ENCODE measurements around the gene LILRB2.
"Not testable (repeated sequence)": the region's sequence is repeated elsewhere in the genome, so short reads cannot be mapped to it uniquely, and the experiment has no call there.

The LILRB2 gene

DNA sequence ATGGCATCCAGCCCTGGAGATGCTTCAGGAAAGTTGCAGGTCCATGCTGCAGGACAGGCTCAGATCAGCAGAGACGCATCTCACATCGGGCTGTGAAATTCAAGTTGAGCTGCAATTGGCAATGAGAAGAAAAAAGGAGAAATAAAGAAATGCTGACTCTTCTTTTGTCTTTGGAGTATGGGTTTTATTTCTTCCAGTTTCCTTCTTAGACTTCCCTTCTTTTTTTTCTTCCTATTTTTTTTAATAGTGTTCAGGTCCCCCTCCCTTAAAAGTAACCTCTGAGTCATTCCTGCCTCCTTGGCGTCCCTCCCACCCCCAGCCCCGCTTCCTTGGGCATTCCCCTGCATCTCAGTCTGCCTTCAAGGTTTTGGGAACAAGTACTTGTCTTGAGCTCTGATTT lies 9.3 kb downstream of the LILRB2 start:
- ATAC-seq: not testable (repeated sequence)

- no peak for ATAC-seq
Measured at GRCh38 chr19:54271106-54271505, 9.8 kb downstream of the LILRB2 start.

DNA sequence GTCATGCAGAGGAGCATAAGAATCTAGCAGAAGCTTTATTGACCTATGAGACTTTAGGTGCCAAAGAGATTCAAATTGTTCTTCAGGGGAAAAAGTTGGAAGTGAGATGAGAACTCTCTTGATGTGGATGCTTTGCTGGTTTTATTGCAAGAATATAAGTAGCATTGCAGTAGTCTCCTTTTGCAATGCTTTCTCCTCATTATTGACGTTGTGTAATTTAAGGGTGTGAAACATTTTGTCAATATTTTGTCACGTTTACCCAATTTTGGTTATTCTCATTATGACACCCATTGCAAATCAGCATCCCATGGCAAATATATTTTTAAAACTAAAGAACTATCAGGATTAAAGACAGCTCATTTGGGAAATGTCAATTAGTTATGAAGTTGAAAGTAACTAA lies 12.0 kb downstream of the LILRB2 start:
- ATAC-seq: no peak

DNA sequence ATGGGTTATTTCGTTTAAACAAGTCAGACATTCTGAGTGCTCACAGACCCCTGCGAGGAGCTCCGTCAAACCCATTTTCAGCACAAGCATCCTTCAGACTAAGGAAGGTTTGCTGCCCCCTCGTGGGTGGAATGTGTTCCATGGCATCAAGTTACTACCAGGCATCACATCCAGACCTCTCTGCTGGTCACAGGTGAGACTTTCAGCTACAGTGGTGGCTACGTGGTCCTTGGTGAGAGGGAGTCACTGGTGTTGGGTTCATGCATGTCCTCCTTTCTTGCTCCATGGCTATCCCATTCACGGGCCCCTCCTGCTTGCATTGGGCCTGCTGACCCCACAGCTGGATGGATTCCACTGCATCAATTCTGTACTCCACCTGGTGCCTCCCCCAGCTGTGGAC lies 14.8 kb downstream of the LILRB2 start:
- ATAC-seq: peak in 1 of 2 donors; percentile 46

GRCh38 chr19:54262470-54262869 lies 18.4 kb downstream of the LILRB2 start:
- no peak for ATAC-seq

DNA sequence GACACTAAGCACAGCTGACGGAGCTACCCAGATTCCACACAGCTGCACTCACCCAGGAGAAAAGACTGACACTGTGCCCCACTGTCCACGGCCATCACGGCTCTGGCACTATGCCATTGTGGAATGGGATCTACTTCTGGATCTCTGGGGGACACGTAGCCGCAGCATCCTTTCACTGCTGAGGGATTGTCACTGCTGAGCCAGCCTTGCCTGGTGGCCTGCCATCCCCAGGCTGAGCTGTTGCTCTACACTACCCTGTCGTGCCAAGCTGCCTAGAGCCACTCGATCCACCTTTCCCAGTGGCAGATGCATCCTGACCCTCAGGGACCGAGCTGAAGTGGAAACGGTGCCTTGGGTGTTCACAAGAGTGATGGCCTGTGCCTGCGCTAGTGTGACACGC lies 18.8 kb downstream of the LILRB2 start:
- ATAC-seq: no peak

DNA sequence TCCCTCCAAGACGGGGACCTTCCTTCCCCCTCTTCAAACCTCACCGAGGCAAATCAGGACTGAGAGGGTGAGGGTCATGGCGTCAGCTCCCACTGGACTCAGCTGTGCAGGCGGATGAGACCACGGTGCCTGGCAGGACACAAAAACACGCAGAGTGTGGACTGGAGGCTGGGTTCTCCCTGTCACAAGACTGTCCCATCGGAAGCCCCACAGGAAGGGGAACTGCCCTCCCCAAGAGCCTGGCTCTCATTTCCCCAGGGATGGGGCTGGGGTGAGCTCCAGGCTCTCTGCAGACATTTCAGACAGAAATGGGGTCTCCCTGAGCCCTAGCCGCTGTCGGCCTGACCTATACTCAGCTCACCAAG lies 23.8 kb downstream of the LILRB2 start, which contains the start of gene LILRB5:
TSS of gene LILRB5 (minus strand) at position 158 of the 365 bp plus-strand sequence. CDS start at position 78, 80 bp downstream.
- no peak for ATAC-seq

DNA sequence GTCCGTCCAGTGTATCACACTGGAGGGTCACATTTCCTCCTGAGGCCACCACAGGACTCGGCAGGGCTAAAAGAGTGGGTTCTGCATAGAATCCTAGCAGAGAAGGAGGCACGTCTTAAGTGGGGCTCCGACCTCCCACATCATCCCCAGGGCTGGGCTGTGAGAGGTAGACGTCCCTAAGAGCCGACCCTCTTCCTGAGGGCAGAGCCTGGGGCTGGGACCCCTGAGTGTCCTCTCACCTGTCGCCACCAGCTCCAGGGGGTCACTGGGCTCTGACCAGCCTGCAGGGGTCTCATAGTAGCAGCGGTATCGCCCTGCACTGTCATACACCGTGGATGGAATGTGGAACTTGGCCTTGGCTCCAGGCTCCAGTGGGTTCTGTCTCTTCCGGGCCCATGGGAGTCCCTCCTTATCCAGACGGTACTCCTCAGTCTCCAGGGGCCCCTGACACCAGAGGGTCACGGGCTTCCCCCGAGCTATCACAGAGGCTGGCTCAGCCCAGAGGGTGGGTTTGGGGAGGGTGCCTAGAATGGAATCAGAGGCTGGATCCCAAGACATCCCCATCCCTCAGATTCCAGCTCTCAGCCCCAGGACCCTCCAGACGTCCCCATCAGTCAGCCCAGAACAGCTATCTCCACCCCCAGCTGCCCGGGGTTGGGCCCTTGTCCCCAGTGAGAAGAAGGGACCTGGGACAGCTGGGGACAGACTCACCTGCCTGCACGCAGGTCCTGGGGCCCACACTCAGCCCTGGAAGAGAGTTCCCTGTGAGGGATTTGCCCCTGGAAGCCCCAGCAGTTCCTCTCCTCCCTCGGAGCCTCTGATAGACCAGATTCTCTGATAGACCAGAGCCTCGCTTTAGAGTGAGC lies 24.4 kb downstream of the LILRB2 start:
- no peak for ATAC-seq

DNA sequence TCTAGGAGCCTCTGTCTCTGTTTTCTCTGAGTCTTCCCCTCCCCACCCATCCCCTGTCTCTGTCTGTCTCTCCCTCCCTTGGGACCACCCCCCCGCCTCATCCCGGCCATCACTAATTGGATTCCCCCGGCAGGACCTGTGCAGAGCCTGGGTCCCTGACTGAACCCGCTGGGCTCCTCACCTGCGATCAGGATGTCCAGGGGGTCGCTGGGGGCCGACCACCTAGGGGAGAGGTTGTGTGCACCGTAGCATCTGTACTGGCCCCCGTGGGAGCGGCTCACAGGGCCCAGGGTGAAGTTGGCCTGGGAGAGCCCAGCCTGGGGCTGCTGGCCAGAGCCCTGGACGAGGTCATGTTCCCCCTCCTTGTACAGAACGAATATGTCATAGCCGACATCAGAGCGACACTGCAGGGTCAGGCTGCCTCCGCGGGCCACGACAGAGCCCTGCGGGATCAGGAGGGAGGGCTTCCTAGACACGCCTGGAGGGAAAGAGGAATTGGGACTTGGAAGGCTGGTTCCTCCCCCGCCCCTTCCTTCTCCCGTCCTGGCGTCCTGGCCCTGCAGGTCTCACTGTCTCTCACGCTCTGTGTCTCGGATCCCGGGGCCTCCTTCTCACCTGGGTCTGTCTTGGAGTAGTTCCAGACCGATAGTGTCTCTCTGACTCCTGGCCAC lies 25.7 kb downstream of the LILRB2 start:
- no peak for ATAC-seq

DNA sequence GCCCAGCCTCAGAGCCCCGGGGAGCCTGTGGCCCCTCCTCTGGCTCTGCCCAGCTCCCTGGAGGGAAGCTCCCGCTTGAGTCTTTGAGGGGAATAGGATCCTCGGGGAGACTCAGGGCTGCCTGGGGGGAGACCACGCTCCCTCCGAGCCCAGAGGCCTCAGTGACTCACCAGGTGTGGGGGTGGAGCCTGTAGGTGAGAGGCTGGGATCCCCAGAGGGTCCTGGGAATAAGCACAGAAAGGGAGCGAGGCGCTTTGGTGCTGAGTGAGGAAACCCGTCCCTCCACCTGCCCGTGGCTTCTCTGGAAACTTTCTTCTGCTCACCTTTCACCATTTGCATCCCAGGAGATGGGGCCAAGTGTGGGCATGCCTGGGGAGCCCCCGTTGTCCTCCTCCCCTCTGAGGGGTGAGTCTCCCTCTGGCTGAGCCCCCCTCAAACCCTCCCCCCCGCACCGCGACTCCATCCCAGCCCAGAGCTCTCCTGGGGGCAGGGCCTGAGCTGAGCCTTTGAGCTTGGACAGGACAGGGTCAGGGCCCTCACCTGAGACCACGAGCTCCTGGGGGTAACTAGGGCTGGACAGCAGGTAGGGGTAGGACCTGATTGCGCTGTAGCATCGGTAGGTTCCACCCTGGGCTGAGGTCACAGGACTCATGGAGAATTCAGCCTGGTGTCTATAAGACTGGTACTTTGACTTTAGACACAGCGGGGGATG lies 26.6 kb downstream of the LILRB2 start:
- ATAC-seq: no peak

DNA sequence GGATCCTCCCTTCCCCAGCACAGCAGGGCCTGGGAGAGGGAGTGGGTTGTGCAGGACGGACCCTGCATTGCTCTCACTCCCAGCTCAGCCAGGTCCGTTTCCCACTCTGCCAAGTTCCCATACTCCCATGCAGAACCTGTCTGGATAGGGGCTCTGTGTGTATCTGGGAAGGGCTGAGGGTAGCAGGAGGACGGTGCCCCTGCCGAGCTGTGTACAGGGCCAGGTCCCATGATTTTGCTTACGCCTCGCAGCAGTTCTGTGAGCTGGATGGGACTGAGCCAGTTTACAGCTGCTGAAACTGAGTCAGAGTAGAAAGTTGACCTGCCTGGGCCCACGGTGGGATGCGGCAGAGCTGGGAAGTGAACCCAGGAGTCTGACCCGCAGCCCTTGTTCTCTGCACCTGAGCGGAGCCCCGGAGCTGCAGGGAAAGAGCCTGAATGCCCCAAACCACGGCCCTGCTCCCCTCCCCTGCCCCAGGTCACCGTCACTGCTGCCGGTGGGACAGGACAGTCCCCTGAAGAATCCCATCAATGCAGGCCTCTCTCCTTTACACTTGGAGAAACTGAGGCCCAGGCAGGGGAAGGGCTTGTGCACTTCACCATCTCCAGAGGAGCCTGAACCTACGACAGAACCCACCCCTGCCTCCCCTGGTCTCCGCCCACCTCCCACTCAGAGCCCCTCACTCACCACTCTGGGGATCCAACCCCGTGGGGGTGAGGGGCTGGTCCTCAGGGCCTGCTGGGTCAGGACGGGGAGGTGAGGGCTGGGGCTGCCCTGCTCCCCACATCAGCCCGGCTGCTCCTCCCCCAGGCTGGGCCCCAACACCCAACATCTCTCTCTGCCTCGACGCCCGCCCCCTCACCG lies 27.3 kb downstream of the LILRB2 start:
- ATAC-seq: no peak

- no peak for ATAC-seq
Measured at GRCh38 chr19:54252845-54253244, 28.1 kb downstream of the LILRB2 start.

GRCh38 chr19:54252243-54252642 lies 28.7 kb downstream of the LILRB2 start:
- ATAC-seq: no peak

DNA sequence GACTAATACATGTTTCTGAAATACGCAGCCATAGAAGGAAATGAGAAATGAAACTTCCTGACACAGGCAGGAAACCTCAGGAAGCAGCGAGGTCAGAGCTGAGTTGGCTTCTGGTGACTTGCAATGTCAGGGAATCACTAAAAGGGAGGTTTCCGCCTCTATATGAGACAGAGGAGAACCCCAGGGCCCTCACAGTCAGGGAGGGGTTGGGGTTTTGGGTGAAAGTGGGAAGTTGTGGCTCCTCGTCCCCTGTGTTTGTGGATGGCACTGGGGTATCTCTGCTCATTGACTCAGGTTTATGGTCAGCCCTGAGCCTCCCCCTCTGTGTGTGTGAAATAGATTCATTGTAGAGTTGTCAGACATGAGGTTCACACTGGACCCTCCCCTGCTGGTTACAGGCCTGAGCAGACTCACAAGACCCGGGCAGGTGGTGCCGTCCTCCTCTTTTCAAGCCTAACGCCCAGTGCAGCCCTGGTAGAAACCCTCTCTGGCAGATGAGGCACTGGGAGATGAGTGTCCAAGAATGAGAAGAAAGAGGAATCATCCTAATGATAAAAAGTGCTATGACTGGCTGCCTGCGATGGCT lies 32.8 kb downstream of the LILRB2 start:
- peak; percentile 75 to 76 for ATAC-seq

GRCh38 chr19:54247106-54247930 lies 33.6 kb downstream of the LILRB2 start:
- ATAC-seq: no peak

DNA sequence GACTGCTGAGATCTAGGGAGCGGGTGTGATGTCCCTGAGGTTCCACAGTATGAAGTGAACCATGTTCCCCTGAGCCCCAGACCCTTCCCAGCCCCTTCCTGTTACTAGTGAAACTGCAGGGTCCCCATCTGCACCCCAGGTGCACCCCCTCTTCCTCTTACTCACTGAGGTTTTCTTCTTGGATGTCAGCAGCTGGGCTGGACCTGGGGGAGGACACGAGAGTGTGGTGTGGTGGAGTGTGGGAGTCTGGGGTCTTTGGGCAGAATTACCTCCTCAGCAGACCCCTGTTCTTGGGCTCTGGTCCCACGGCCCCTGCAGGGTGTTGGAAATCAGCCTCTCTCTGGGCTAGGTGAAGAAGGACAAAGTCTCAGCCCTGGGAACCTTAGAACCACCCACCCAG lies 35.0 kb downstream of the LILRB2 start:
- no peak for ATAC-seq

DNA sequence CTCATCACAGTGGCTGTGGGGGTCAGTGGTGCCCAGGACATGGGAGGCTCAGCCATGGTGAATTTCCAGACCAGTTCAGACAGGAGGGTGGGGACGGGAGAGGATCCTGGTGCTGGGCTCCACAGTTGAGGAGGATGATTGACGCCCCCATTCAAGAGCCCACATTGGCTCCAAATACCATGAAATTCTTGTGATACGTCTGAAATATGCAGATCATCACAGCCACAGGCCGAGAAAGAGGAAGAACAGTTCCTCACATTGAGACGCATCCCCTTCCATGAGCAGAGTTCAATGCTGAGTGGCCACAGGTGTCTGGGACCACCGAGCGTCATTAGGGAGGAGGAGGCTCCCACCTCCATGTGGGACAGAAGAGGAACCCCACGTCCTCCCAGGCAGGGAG lies 37.1 kb downstream of the LILRB2 start:
- not testable (repeated sequence) for ATAC-seq

- ATAC-seq: not testable (repeated sequence)
Measured at GRCh38 chr19:54242646-54243045, 38.3 kb downstream of the LILRB2 start, which contains the start of gene LILRA6. TSS of gene LILRA6 (minus strand) at chr19:54242790.

DNA sequence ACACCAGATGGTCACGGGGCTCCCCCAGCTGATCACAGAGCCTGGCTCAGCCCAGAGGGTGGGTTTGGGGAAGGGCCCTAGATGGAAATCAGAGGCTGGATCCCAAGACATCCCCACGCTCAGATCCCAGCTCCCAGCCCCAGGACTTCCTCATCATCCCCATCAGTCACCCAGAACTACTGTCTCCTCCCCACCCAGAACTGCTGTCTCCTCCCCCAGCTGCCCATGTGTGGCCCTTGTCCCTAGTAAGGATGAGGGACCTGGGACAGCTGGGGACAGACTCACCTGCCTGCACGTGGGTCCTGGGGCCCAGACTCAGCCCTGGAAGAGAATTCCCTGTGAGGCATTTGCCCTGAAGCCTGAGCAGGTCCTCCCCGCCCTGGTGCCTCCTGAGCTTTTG lies 38.7 kb downstream of the LILRB2 start:
- not testable (repeated sequence) for ATAC-seq

DNA sequence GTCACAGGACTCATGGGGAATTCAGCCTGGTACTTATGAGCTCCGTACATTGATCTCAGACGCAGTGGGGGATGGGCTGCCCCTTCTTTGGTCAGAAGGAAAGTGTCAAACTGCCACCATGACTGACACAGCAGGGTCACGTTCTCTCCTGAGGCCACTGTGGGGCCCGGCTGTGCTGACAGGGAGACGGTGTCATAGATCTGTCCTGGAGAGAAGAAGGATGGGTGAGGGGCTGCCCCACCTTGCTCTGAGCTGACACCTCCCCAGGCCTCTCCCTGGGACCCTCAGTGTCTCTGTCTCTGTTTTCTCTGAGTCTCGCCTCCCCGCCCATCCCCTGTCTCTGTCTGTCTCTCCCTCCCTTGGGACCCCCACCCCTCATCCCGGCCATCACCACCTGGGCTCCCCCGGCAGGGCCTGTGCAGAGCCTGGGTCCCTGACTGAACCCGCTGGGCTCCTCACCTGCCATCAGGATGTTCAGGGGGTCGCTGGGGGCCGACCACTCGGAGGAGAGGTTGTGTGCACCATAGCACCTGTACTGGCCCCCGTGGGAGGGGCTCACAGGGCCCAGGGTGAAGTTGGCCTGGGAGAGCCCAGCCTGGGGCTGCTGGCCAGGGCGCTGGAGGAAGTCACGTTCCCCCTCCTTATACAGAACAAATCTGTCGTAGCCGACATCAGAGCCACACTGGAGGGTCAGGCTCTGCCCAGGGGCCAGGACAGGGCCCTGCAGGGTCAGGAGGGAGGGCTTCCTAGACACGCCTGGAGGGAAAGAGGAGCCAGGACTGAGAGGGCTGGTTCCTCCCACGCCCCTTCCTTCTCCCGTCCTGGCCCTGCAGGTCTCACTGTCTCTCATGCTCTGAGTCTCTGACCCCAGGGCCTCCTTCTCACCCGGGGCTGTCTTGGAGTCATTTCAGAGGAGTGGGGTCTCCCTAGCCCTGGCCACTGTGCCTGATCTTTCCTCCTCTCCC lies 40.3 kb downstream of the LILRB2 start:
- not testable (repeated sequence) for ATAC-seq
